GM20000 (cell line): ENCODE measurements around the gene PRKAG2.

Experiments used
- DNase-seq: peaks from one replicate; pipeline ENCODE4 v3.0.0; 2012; ENCODE audit warnings: low spot score
- TF ChIP-seq, protein P1 (sequence below): IDR thresholded peaks from 2 replicates; pipeline ENCODE4 v1.5.1; 2012; ENCODE audit warnings: mild to moderate bottlenecking, control low read depth; ENCODE audit errors: extremely low read depth, missing control alignments

The PRKAG2 gene

DNA sequence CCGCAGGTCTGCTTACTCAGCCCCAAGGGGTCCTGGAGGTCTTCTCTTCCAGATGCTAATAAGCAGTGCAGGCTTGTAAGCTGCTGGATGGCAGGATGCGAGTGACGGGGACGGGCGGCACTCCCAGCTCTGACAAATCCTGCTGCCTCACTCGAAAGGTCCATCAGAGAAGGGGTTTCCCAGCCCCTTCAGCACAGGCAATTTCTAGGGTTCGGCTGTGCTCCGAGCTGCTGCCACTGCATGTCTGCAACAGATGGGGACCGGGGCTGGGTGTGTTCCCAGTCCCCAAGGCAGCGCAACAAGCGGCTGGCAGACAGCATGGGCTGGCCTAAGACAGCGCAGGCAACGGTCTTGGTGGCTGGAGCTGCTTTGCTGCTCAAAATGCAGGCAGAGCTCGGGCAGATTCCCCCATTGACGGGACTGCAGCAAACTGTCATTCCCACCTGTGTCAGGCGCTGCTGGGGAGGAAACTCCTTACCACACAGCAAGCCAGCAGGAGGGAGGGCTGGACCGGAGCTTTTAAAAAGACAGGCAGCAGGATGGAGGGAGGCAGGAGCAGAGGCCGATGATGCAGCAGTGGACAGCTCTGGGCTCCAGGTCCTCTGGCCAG, 62.4 kb downstream of the PRKAG2 start:
- TF ChIP-seq, protein P1, sequence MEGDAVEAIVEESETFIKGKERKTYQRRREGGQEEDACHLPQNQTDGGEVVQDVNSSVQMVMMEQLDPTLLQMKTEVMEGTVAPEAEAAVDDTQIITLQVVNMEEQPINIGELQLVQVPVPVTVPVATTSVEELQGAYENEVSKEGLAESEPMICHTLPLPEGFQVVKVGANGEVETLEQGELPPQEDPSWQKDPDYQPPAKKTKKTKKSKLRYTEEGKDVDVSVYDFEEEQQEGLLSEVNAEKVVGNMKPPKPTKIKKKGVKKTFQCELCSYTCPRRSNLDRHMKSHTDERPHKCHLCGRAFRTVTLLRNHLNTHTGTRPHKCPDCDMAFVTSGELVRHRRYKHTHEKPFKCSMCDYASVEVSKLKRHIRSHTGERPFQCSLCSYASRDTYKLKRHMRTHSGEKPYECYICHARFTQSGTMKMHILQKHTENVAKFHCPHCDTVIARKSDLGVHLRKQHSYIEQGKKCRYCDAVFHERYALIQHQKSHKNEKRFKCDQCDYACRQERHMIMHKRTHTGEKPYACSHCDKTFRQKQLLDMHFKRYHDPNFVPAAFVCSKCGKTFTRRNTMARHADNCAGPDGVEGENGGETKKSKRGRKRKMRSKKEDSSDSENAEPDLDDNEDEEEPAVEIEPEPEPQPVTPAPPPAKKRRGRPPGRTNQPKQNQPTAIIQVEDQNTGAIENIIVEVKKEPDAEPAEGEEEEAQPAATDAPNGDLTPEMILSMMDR: no peak
- no peak for DNase-seq

DNA sequence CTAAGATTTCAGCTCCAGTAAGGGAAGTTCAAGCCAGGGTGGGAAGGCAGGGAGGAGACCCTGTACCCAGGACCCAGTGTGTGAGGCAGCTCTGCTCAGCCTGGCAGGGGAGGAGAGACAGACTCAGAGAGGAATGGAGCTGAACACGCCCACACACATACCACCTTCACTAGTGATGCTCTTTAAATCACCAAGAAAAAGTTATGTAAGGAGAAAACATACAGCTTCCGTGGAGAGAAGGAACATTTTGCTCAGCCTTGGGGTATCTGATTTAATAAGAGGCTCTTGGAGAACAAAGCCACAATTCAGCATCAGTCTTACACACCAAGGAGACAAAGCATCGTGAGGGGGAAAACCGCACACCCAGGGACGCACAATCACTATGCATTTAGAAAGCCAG, 62.9 kb downstream of the PRKAG2 start:
- no peak for DNase-seq
- TF ChIP-seq, protein P1: no peak

DNA sequence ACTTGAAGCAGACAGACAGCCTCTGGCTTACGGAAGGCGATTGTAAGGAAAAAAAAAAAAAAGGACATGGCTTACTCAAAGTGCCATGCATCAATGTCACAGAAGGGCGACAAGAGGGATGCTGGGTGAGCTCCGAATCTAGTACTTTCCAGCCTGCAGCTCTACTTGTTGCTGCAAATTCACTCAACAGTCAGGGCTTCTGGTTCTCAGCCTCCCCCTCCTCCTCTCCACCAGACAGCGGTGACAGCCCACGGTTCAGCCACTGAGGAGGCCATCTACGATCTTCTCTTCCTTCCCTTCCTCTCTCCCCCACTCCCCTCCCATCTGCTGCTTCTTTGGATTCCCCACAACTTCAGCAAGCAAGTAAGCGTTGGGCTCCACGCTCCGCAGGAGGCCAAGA, 63.5 kb downstream of the PRKAG2 start:
- TF ChIP-seq, protein P1: no peak
- no peak for DNase-seq

DNA sequence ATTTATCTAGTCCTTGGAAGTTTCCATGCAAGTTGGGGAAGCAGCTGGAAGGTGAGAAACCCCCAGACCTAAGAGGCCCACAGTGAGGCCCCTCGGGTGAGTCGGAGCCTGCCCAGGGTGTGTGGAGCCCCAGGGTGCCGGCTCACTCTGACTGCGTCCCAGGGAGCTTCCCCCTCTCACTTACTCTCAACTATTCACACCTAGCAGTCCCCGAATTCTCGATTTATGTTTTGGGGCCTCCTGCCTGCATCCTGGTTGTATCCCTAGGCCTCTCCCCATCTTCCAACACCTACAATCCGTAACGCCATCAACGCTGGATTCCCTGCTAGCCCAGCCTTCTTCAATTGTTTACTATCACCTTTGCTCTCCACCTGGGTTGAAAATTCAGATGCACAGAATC, 63.9 kb downstream of the PRKAG2 start:
- TF ChIP-seq, protein P1: no peak
- no peak for DNase-seq

GRCh38 chr7:151810441-151811232, 66.3 kb downstream of the PRKAG2 start:
- TF ChIP-seq, protein P1: no peak

GRCh38 chr7:151809864-151810170, 67.1 kb downstream of the PRKAG2 start:
- DNase-seq: no peak
- TF ChIP-seq, protein P1: no peak

More at GRCh38 chr7:151810441-151811232, 66.3 kb downstream of the PRKAG2 start:
- DNase-seq: no peak

- TF ChIP-seq, protein P1: no peak
- DNase-seq: no peak
Measured at GRCh38 chr7:151809146-151809863, 67.6 kb downstream of the PRKAG2 start.
